NCI-H2171 treated with DMSO at 0.1 percent for 48 hours (cell line): Measurements from ENCODE around the gene ZNF341.
"Not testable (repeated sequence)": the region's sequence is repeated elsewhere in the genome, so short reads cannot be mapped to it uniquely, and the experiment has no call there.

ENCODE experiments used
- DNase-seq: peaks from one replicate; lab custom pipeline; 2025; lab: John Stamatoyannopoulos, UW

The ZNF341 gene

DNA sequence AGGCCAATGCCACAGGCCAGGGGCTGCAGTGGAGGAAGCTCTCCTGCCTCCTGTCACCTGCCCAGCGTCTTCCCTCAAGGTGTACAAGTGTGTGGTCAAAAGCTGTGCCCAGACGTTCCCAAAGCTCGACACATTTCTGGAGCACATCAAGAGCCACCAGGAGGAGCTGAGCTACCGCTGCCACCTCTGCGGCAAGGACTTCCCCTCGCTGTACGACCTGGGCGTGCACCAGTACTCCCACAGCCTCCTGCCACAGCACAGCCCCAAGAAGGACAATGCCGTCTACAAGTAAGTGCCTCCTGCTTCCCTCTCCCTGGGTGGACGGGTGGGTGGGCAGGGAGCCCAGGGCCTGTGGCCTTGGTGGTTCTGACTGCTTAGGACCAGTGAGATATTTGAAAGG is 38.2 kb downstream of the ZNF341 start:
- DNase-seq, result no peak

DNA sequence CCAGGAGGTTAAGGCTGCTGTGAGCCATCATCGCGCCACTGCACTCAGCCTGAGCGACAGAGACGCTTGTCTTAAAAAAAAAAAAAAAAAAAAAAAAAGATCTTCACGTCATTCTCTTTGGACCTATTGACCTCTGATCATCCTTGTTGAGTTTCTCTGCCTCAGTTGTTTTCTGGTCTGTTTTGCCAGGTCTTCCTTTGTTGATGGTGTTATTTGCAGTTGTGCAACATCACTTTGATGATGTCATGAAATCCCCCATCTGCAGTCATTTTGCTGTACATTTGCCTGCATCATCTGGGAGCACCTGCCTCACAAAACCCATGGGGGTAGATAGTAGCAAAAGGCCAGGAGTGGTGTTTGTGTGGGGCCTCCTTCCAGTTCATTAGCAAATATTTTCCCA is 40.1 kb downstream of the ZNF341 start:
- peak; percentile 32 for DNase-seq

DNA sequence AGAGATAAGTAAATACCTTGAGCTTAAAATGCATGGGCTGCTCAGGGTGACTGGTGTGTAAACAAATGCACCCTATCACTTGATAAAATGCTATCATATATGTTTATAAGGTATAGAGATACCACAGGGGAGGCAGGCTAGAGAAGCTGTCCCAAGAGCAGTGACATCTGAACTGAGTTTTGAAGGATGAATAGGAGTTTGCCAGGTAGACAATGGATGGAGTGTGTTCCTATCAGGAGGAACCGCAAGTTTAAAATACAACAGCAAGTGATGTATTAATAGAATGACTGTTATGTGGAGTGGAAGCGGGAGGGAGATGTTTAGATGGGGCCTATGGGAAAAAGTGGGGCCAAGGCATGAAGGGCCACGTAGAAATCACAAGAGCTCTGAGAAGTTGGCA is 40.6 kb downstream of the ZNF341 start:
- DNase-seq, result no peak

DNA sequence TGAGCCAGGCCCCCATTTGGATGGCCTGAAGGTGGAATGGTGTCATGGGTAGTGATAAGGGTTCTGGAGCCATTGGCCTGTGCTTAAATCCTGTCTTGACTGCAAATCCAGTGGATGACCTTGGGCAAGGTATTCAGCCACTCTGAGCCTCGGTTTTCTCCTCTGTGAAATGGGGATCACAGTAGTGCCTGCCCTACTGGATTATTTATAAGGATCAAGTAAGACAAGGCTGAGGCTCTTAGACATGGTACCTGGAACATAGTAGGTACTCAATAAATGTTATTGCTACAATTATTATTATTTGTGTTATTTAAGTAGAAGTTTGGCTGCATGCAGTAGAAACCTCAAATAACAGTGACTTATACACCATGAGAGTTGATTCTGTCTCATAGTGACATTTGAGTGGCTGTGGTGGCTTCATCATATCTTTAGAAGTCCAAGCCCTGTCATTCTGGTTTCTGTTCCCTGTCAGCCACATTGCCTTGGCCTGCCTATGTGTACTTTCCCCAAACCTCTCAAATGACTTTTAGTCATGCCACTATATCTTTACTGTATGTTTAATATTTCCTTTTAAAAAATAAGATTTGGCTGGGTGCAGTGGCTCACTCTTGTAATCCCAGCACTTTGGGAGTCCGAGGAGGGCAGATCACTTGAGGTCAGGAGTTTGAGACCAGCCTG is 41.8 kb downstream of the ZNF341 start:
- DNase-seq, result no peak

DNA sequence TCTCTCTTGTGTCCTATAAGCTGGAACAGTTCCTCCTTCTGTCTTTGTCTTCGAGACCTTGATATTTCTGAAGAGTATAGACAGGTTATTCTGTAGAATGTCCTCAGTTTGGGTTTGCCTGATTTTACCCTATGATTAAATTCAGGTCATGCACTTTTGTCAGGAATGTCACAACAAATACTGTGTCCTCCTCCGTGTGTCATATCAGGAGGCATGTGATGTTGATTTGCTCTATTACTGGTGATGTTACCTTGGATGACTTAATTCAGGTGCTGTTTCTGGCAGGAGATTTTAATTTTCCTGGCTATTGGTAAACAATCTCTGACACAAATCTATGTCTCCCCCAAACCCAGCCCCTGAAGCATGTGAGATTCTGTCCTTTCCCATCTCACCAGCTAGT is 46.0 kb downstream of the ZNF341 start:
- DNase-seq, result no peak

DNA sequence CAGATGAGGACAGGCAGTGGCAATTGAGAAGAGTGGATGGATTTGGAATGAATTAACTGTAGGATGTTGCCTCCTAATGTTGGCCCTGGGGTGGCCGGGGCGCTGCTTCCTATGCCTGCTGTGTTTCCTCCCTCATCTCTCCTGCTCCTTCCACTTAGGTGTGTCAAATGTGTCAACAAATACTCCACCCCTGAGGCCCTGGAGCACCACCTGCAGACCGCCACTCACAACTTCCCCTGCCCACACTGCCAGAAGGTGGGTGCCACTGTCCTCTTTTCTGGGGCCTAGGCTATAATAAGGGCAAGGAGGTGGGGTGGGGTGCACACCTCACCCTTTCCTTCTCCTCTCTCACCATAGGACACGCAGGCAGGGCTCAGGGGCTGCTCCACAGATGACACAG is 49.3 kb downstream of the ZNF341 start:
- DNase-seq, result no peak

DNA sequence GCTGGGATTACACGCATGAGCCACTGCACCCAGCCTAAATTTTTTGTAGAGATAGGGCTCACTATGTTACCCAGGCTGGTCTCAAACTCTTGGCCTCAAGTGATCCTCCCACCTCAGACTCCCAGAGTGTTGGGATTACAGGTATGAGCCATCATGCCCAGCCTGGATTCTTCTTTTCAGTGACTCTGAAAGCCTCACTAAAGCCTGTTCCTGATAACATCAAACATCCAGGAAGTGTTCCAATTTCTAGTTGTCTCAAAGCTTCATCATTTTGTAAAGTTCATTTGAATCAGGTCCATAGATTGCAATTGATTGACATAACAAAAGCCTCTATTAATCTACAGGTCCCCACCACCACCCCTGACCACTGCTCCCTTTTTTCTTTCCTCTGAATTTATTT is 50.1 kb downstream of the ZNF341 start:
- DNase-seq, result no peak

DNA sequence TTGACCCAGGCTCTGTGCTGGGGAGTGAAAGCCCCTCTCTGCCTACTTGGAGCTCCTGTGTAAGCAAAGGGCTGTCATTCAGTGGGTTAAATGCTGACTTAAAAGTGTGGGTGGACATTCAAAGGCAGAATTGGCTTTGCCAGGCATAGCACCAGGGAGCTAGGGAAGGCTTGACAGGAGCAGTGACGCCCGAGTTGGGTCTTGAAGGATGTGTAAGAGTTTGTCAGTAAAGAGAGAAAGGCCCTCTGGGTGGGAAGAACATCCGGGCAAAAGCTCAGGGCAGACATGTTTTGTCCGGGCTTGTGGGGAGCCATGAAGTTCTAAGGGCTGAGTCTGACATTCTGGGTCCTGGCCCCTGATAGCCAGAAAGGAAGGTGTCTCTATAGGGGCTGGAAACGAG is 51.5 kb downstream of the ZNF341 start:
- DNase-seq, result no peak

DNA sequence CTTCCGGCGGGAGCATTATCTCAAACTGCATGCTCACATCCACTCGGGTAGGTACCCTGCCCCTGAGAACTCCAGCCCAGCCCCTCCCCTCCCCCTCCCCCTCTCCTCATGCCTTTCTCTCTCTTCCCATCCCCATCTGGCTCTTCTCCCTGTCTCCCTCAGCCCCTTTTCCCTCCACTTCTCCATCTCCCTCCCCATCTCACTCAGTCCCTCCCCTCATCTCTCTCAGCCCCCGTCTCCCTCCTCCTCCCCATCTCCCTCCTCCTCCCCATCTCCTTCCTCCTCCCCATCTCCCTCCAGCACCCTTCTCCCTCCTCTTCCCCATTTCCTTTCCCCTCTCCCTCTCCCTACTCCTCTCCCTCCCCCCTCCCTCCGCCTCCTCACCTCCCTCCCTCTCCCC is 52.0 kb downstream of the ZNF341 start:
- no peak for DNase-seq

DNA sequence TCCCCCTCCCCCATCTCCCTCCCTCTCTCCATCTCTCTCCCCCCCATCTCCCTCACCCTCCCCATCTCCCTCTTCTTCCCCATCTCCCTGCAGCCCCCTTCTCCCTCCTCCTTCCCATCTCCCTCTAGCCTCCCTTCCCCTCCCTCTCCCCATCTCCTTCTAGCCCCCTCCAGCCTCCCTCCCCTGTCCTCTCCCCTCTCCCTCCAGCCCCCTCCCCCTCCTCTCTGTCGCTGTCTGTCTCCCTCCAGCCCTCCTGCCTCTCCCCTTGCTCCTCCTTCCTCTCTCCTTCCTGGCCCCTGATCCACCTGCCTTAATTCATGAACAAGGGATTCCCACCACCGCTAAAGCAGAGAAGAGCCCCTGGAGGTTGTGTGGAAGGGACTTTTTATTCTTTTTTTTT is 52.4 kb downstream of the ZNF341 start:
- DNase-seq, result no peak

DNA sequence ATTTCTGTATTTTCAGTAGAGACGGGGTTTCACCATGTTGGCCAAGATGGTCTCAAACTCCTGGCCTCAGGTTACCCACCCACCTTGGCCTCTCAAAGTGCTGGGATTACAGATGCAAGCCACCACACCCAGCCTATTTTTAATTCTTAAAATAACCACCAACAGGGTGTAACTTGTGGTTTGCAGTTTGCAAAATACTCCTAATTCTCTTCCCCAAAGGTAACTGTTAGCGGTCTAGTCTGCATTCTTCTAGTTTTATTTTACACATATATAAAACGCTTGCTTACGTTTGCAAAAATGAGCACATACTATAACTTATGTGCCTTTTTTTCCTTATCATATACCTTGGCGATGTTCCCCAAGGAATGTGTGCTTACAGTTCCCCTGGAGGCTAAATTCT is 53.7 kb downstream of the ZNF341 start:
- no peak for DNase-seq

DNA sequence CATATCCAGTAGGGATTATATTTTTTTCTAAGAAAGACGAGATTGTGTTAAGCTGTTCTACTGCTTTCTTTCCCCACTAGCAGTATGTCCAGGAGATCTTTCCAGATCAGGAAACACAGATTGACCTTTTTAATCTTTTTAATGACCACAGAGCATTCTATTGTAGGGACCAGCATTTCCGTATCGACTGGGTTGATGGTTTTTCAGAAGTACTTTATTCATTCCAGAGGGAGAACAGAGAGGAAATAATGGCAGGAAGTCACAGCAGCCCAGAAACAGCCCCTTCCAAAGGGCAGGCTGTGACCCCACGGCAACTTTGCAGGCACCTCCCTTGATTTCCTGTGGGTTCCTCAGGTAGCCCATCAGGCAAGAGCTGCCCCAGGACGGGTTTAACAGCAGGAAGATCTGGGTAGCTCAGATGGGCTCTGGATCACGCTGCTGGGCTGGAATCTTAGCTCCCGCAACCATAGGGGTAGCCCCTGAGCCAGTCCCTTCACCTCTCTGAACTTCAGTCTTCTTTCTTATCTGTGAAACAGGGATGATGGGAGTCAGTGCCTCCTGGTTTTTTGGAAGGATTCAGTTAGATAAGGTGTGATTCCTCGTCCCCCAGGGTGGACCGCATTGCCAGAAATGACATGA is 55.6 kb downstream of the ZNF341 start:
- DNase-seq, result no peak

DNA sequence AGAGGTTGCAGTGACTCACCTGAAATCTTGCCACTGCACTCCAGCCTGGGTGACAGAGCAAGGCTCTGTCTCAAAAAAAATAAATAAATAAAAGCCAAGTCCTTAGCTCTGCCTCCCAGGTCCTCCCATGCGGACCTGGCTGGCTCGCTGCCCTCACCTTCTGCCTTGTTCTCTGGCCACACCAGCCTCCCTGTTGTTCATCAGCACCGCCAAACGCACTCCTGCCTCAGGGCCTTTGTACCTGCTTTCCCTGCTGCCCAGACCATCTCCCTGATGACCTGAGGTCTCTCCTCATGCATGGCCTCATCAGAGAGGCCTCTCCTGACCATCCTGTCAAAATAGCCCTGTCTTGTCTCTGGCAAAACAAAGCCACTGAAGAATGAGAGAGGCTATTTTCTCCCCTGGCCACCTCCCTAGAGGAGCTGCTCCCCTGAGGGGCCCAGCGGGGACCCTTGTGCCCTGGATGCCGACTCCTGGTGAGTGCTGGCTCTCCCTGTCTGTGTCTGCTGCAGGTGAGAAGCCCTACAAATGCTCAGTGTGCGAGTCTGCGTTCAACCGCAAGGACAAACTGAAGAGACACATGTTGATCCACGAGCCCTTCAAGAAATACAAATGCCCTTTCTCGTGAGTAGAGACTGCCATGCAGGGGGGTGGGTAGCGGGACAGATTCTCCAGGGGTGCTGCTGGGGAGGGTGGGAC is 56.7 kb downstream of the ZNF341 start:
- DNase-seq, result no peak

DNA sequence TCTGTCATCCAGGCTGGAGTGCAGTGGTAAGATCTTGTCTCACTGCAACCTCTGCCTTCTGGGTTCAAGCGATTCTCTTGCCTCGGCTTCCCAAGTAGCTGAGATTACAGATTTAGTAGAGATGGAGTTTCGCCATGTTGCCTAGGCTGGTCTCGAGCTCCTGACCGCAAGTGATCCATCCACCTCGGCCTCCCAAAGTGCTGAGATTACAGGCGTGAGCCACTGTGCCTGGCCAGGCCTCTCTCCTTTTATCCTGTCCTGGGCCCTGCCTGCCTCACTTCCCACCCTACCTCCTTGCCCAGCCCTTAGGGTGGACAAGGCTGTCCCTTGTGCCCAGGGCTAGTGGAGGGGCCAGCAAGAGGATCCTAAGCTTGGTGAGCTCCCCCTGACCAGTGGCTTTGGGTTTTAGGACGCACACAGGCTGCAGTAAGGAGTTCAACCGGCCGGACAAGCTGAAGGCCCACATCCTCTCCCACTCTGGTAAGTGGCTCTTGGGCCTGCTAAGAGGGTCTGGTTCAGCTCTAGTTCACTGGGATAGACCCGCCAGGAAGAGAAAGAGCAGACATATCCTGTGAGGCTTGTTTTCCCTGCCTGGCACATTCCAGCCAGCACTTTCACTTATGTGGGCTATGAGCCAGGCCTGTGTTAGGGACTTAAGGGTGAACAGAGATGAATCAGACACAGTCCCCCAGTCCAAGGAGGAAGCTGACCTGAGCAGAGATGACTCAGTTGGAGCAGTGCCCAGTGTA is 57.5 kb downstream of the ZNF341 start:
- DNase-seq, result no peak

DNA sequence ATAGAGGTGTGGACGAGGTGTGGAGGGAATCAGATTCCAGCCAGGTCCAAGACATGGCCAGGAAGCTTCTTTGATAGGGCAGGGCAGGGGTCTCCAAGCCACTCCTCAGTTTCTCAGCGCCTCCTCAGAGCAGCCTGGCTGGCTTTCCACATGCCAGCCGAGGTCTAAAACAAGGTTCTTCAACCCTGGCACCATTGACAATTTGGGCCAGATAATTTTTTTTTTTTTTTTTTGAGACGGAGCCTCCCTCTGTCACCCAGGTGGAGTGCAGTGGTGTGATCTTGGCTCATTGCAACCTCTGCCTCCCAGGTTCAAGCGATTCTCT is 58.0 kb downstream of the ZNF341 start:
- DNase-seq, result no peak

DNA sequence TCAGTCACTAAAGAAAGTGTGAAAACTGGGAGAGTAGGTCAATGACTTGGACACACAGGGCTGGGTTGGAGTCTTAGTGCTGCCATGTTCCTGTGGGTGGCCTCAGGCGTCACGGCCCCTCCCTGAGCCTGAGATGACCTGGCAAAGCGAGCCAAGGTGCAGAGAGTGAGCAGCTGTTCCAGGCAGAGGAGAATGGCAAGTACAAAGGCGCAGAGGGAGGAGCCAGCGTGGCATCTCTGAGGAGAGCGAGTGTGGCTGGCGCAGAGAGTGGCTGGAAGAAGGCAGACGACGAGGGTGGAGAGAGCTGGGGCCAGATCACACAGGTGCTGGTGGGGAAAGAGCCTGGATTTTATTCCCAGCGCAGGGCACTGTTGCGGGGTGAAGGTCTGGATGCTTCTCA is 58.8 kb downstream of the ZNF341 start:
- peak; percentile 59 for DNase-seq

DNA sequence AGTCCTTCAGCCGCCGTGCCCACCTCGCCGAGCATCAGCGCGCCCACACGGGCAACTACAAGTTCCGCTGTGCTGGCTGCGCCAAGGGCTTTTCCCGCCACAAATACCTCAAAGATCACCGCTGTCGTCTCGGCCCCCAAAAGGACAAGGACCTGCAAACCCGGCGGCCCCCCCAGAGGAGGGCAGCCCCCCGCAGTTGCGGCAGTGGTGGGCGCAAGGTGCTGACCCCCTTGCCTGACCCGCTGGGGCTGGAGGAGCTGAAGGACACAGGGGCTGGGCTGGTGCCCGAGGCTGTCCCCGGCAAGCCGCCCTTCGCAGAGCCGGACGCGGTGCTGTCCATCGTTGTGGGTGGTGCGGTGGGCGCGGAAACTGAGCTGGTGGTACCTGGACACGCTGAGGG is 59.2 kb downstream of the ZNF341 start:
- DNase-seq, result no peak

DNA sequence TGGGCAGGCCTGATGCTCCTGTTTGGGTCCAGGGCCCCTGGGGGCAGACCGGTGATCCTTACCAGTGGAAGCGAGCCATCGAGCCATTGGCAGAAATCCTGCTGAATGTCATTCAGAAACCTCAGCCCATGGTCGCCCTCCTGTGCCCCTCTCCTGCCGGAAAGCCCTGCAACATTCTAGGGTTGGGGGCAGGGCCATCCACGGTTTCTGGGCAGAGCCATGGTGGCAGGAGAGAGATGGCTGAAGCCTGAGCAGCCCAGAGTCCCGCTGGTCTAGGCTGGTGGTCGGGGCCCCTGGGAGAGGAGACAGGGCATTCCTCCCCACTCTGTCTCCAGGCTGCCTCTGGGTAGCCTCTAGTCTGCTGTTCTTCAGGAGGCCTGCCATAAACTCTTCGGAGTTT is 59.7 kb downstream of the ZNF341 start:
- DNase-seq, result no peak

DNA sequence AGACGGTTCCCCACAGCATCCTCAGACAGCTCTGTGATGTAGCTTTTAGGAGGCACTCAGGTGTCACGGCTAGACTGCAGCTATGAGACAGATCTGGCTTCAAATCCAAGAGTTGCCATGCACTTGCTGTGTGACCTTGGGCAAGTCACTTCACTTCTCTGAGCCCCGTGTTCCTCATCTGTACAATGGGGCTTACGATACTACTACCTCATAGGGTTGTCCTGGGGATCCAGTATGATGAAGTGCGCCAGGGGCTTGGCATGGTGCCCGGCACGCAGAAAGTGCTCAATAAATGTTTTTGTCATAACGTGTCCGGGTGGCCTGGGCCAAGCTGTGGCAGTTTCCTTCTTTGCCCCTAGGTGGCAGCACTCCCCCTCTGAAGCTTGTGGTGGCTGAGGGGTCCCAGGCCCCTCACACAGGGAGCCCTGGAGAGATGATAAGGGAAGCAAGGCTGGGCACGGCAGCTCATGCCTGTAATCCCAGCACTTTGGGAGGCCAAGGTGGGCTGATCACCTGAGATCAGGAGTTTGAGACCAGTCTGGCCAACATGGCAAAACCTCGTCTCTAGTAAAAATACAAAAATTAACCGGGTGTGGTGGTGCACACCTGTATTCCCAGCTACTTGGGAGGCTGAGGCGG is 60.3 kb downstream of the ZNF341 start:
- DNase-seq, result no peak

DNA sequence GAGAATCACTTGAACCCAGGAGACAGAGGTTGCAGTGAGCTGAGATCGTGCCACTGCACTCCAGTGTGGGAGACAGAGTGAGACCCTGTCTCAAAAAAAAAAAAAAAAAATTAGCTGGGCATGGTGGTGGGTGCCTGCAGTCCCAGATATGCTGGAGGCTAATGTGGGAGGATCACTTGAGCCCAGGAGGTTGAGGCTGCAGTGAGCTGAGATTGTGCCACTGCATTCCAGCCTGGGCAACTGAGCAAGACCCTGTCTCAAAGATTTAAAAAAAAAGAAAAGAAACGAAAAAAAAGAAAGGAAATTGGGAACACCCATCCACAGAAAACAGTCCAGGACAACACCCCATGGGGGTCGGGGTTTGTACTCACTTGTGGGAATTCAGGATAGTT is 60.8 kb downstream of the ZNF341 start:
- not testable (repeated sequence) for DNase-seq

DNA sequence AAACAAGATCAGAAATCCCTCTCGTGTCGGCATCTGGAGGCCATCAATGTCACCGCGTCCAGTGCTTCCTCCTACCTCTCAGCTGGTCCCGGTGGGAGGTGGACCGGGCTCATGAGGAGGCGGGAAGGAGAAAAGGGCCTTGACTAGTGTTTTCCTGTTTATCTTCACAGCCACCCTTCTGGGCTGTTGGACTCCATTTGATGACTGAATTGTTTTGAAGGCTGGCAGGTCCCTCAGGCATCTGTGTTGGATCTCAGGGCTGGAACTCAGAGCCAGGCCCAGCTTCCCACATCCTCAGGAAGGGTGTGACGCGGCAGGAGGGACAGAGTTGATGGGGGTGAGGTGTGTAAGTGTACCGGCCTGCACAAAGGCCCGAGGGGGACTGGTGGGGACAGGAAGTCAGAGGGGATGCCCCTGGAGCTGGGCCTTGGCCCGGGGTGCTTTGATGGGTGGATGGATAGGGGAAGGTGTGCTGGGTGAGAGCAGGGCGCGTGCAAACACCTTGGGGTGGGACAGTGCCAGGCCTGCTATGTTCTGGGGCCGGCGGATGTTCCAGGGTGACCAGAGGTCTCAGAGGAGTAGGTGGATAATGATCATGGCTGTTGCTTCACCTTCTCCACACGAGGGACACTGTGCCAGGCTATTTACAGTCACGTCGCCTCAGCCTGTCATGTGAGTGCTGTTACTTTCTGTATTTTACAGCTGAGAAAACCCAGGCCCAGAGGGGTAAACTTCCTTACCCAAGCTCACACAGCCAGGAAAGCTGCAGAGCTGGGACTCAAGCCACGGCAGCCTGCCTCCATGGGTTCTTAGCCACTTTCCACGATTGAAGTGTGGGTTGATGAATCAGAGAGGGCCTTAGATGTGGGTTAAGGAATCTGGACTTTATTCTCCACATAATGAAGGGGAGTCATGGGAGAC is 61.5 kb downstream of the ZNF341 start:
- no peak for DNase-seq
